Endothelial cell of umbilical vein (primary cell): ENCODE measurements around the gene MKKS. TPM values are rescaled to one million over a fixed set of nuclear protein-coding genes. Genes with fewer than 3 reads are reported as not detected.

Experiments
- BruUV-seq: library from RNA; stranded (reverse); fragments of 400-500 nt; replicated peaks from 2 replicates; lab custom pipeline; 2021; lab: Mats Ljungman, UMichigan
- CTCF ChIA-PET: fragments of 300-600, 350-600 bp; sonication (Branson Sonifier 250); formaldehyde crosslinking; loops from one replicate; lab custom pipeline; 2021; ENCODE audit warnings: antibody characterized with exemption, inconsistent platforms; lab: Charles Lee
- POLR2A ChIA-PET: fragments of 300-600, 350-600 bp; sonication (Branson Sonifier 250); formaldehyde crosslinking; loops from one replicate; lab custom pipeline; 2021; ENCODE audit warnings: antibody characterized with exemption, inconsistent platforms; lab: Charles Lee
- DNase-seq: peaks from one replicate; pipeline ENCODE4 v3.0.0-alpha.2; 2011; ENCODE audit warnings: low read depth, low spot score
- FAIRE-seq: peaks from 2 replicates; lab custom pipeline; 2011; peaks lifted over from hg19 to GRCh38; lab: Jason Lieb, UNC
- H2AFZ ChIP-seq: 2 replicates; pipeline ENCODE4 v1.6.0; 2012; ENCODE audit warnings: low read depth, low read length, control low read depth, inconsistent platforms
- H3K27ac ChIP-seq: 2 replicates; pipeline ENCODE4 v1.5.1; 2011; ENCODE audit warnings: low read depth, mild to moderate bottlenecking, control low read depth, low read length, moderate library complexity; ENCODE audit not compliant: insufficient read depth
- H3K27me3 ChIP-seq, 2 experiments: 2 replicates each; pipeline versions ENCODE4 v1.6.0 to v1.6.1; 2011; ENCODE audit warnings: low read length in 2 of 2, mixed read lengths in 1 of 2; ENCODE audit not compliant: control insufficient read depth in 2 of 2, insufficient read depth in 2 of 2
- H3K36me3 ChIP-seq, 2 experiments: 2 replicates in 1 of 2; 3 replicates in 1 of 2; pipeline ENCODE4 v1.5.1; 2011; ENCODE audit warnings: low read length in 2 of 2, mild to moderate bottlenecking in 1 of 2, moderate library complexity in 1 of 2; ENCODE audit not compliant: control insufficient read depth in 2 of 2, insufficient read depth in 2 of 2; ENCODE audit errors: extremely low read depth in 1 of 2
- H3K4me1 ChIP-seq: 3 replicates; pipeline ENCODE4 v1.5.1; 2011; ENCODE audit warnings: mild to moderate bottlenecking, low read length; ENCODE audit not compliant: control insufficient read depth, insufficient read depth; ENCODE audit errors: extremely low read depth
- H3K4me2 ChIP-seq: 2 replicates; pipeline ENCODE4 v1.6.1; 2011; ENCODE audit warnings: low read length, control low read depth, mixed read lengths; ENCODE audit not compliant: insufficient read depth
- H3K4me3 ChIP-seq, 3 experiments: fragments of 200-600 bp in 1 of 3; sonication (generic), shearing (Covaris generic) in 1 of 3; replicated peaks in 1 of 3; 2 replicates each; pipeline ENCODE4 v1.5.1; 2011 to 2016; ENCODE audit warnings: control low read depth in 3 of 3, low read length in 3 of 3, mild to moderate bottlenecking in 2 of 3, inconsistent platforms in 1 of 3, low read depth in 1 of 3, moderate library complexity in 1 of 3; ENCODE audit not compliant: insufficient read depth in 1 of 3
- H3K79me2 ChIP-seq: 2 replicates; pipeline ENCODE4 v1.6.0; 2012; ENCODE audit warnings: low read length, inconsistent platforms; ENCODE audit not compliant: control insufficient read depth, insufficient read depth
- H3K9ac ChIP-seq: replicated peaks from 2 replicates; pipeline ENCODE3; 2011; ENCODE audit warnings: low read length, control low read depth; ENCODE audit not compliant: insufficient read depth; ENCODE audit errors: extremely low read depth
- H3K9me1 ChIP-seq: replicated peaks from 3 replicates; pipeline ENCODE4 v1.6.0; 2011; ENCODE audit warnings: mild to moderate bottlenecking, low read length; ENCODE audit not compliant: control insufficient read depth, insufficient read depth; ENCODE audit errors: extremely low read depth
- H3K9me3 ChIP-seq: replicated peaks from 2 replicates; pipeline ENCODE4 v1.5.1; 2012; ENCODE audit warnings: low read length, inconsistent platforms; ENCODE audit not compliant: control insufficient read depth, insufficient read depth
- H4K20me1 ChIP-seq: replicated peaks from 2 replicates; pipeline ENCODE3; 2011; ENCODE audit warnings: mild to moderate bottlenecking, low read length; ENCODE audit not compliant: control insufficient read depth, insufficient read depth; ENCODE audit errors: extremely low read depth
- EZH2 ChIP-seq: IDR thresholded peaks from 2 replicates; pipeline ENCODE4 v1.6.1; 2012; ENCODE audit warnings: borderline replicate concordance, low read depth, mild to moderate bottlenecking, moderate library complexity, low read length, inconsistent platforms; ENCODE audit not compliant: severe bottlenecking
- FOS ChIP-seq: IDR thresholded peaks from 2 replicates; pipeline ENCODE4 v1.6.1; 2011; ENCODE audit warnings: mild to moderate bottlenecking, low read length, moderate library complexity, borderline replicate concordance; ENCODE audit not compliant: insufficient read depth
- GATA2 ChIP-seq: IDR thresholded peaks from 2 replicates; pipeline ENCODE4 v1.7.0; 2011; ENCODE audit warnings: low read depth, mild to moderate bottlenecking, moderate library complexity, mixed read lengths, low read length; ENCODE audit not compliant: insufficient read length, insufficient read depth
- JUN ChIP-seq: IDR thresholded peaks from 2 replicates; pipeline ENCODE4 v1.6.1; 2011; ENCODE audit warnings: borderline replicate concordance, low read depth; ENCODE audit not compliant: insufficient read length, insufficient read depth
- MYC ChIP-seq: IDR thresholded peaks from one replicate; pipeline ENCODE4 v1.6.1; 2011; ENCODE audit warnings: mild to moderate bottlenecking, low read depth, low read length
- POLR2A ChIP-seq: IDR thresholded peaks from 2 replicates; pipeline ENCODE4 v1.6.1; 2012; ENCODE audit warnings: low read depth, mild to moderate bottlenecking, control low read depth, low read length
- POLR2AphosphoS5 ChIP-seq: IDR thresholded peaks from 2 replicates; pipeline ENCODE4 v1.6.1; 2012; ENCODE audit warnings: low read depth, mild to moderate bottlenecking, control low read depth, low read length, moderate library complexity; ENCODE audit not compliant: insufficient read depth
- dilution Hi-C: fragments of 300-500 bp; cut with MboI; formaldehyde crosslinking; loops from one replicate; pipeline ENCODE4 v1.15.0; 2019; ENCODE audit warnings: low sequenced_read_pairs; ENCODE audit not compliant: extremely low pct_ligation_motif_present
- intact Hi-C: fragments of 100-400 bp; cut with micrococcal nuclease; formaldehyde crosslinking; loops from one replicate; pipeline ENCODE4 v1.10.0; 2022
- polyA plus RNA-seq, 4 experiments: library from polyadenylated mRNA; depleted of rRNA in 3 of 4; stranded (reverse) in 3 of 4; unstranded in 1 of 4; fragments of >200 nt; gene quantifications; 2 replicates each; pipeline versions ENCODE4 v1.2.1 to v1.2.3, GENCODE V29; 2011 to 2012; ENCODE audit warnings: missing spikeins in 1 of 4
- total RNA-seq: library from RNA; stranded (reverse); gene quantifications from 2 replicates; pipeline ENCODE4 v1.2.3, GENCODE V29; 2021
- TF ChIP-seq, protein P1 (sequence below), 2 donors: IDR thresholded peaks; 1 replicate in 1 of 2; 2 replicates in 1 of 2; pipeline ENCODE4 v1.5.1; 2011; ENCODE audit warnings: low read length in 2 of 2, mild to moderate bottlenecking in 2 of 2, moderate library complexity in 2 of 2, control low read depth in 1 of 2, inconsistent platforms in 1 of 2, low read depth in 1 of 2; ENCODE audit not compliant: insufficient read depth in 1 of 2; ENCODE audit errors: extremely low read depth in 1 of 2
- TF ChIP-seq, protein P2 (sequence below): IDR thresholded peaks from 2 replicates; pipeline ENCODE4 v1.6.1; 2011; ENCODE audit not compliant: insufficient read depth, insufficient read length

Gene MKKS
- total and polyA plus RNA-seq, 2 donors (not counting 3 experiments of a cell fraction or from before 2014, with no cell fraction given), result 7.9 to 10.5 TPM

DNA sequence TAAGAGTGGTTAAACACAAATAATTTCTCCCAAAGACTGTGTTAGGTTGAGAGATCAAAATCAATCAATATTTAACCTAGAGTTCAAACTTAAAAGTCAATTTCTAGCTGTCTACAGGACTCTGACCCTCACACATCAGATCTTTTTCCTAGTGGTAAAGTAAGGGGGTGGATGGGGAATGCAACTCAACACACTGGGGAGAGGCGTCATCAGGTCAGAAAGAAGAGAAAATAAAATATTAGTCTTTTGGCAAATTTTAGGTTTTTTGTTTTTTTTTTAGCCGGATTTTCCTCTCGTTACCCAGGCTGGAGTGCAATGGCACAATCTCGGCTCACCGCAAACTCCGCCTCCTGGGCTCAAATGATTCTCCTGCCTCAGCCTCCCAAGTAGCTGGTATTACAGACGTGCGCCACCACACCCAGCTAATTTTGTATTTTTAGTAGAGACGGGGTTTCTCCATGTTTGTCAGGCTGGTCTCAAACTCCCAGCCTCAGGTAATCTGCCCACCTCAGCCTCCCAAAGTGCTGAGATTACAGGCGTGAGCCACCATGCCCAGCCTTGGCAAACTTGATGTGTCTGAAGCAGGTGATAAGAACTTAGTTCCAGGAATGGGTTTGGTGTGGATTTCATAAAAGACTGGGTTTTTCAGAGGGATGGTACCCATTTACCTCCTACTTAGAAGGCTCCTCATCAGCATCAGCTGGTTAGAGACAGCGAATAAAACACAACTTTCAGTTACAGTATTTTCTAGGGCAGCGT is 65.9 kb downstream of the MKKS start:
- H3K4me3 ChIP-seq, result no peak overlapping the region
- TF ChIP-seq, protein P1, sequence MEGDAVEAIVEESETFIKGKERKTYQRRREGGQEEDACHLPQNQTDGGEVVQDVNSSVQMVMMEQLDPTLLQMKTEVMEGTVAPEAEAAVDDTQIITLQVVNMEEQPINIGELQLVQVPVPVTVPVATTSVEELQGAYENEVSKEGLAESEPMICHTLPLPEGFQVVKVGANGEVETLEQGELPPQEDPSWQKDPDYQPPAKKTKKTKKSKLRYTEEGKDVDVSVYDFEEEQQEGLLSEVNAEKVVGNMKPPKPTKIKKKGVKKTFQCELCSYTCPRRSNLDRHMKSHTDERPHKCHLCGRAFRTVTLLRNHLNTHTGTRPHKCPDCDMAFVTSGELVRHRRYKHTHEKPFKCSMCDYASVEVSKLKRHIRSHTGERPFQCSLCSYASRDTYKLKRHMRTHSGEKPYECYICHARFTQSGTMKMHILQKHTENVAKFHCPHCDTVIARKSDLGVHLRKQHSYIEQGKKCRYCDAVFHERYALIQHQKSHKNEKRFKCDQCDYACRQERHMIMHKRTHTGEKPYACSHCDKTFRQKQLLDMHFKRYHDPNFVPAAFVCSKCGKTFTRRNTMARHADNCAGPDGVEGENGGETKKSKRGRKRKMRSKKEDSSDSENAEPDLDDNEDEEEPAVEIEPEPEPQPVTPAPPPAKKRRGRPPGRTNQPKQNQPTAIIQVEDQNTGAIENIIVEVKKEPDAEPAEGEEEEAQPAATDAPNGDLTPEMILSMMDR (IDR thresholded peaks at IDR 0.05; ENCODE audit: extremely low read depth in 1 of 2, insufficient read depth in 1 of 2, low read depth in 1 of 2, low read length in 2 of 2), result no peak
- no peak for TF ChIP-seq POLR2A
- TF ChIP-seq, protein P2, sequence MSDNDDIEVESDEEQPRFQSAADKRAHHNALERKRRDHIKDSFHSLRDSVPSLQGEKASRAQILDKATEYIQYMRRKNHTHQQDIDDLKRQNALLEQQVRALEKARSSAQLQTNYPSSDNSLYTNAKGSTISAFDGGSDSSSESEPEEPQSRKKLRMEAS, result no peak
- TF ChIP-seq FOS, result no peak
- no peak for TF ChIP-seq GATA2
- no peak for TF ChIP-seq POLR2AphosphoS5
- no peak for TF ChIP-seq JUN
- no peak for TF ChIP-seq EZH2
- no peak for TF ChIP-seq MYC
- dilution Hi-C loops, result no loop called here

More for the DNA sequence above, 65.9 kb downstream of the MKKS start:
- Histone ChIP-seq H3K4me2 (no peak overlapping the region), H3K9me3 (no peaks in the 10 kb centered on the region), H3K9me1 (no peaks in the 10 kb centered on the region), H4K20me1 (no peaks in the 10 kb centered on the region), H3K9ac (no peak overlapping the region), H3K27me3 (no peaks in the 10 kb centered on the region), H3K36me3 (no peaks in the 10 kb centered on the region), H3K27ac (no peak overlapping the region), H2AFZ (no peak overlapping the region), H3K79me2 (no peaks in the 10 kb centered on the region), H3K4me1 (peaks cover 21% of the 10 kb centered on the region)
- DNase-seq (no peak), FAIRE-seq (no peak)
- no TSS peak for BruUV-seq
- POLR2A ChIA-PET, result interaction anchor here (1.2 kb wide), 1 partner anchor 196 kb away, joined by 3 read pairs; no protein-coding TSS in a partner anchor
- intact Hi-C loops, result no loop called here
- CTCF ChIA-PET, result interaction anchor here (1.3 to 1.9 kb wide), 6 partner anchors 10 to 277 kb away, joined by 3 to 8 read pairs (median 6); no protein-coding TSS in a partner anchor
